Esophagus muscularis mucosa (tissue), 3 donors: Measurements from ENCODE around the gene PLEKHG4B.

Experiments
- CTCF ChIP-seq, 3 experiments: fragments of 200-600 bp in 2 of 3; fragments of 450-650 bp in 1 of 3; sonication (generic) in 2 of 3; IDR thresholded peaks; one replicate each; pipeline ENCODE4 v1.5.1; 2017 to 2019; ENCODE audit warnings: antibody characterized with exemption in 3 of 3, mild to moderate bottlenecking in 2 of 3, moderate library complexity in 1 of 3
- POLR2A ChIP-seq: fragments of 450-650 bp; IDR thresholded peaks from one replicate; pipeline ENCODE4 v1.6.1; 2017; ENCODE audit warnings: antibody characterized with exemption, moderate library complexity, mild to moderate bottlenecking, low read depth

- no peak for TF ChIP-seq CTCF (IDR thresholded peaks at IDR 0.05)
- TF ChIP-seq POLR2A: no peak
These were observed 8.9 kb upstream of the PLEKHG4B start for GRCh38 chr5:83029-83428.
